Measurements from ENCODE around the gene TMEM238L.

The TMEM238L gene

DNA sequence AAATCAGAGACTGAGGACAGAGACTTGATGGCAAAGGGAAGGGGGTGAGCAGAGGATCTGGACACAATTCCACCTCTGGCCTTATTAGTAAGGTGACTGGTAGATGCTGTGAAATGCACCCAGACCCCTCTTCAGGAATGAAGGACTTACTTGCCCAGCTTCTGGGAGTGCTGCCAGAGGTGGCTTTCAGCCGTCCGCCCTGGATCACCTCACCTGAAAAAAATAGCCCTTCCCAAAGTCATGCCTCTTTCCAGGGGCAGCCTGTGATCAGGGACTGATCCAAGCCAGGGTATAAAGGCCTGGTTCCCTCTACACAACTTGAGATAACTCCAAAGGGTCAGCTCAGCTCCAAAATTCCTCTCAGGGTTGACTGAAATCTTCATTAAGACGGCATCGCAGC is 53.7 kb downstream of the TMEM238L start:
- H3K4me3 ChIP-seq (ENCODE audit: low read depth, low read length), result no peak overlapping the region
- TF ChIP-seq, protein P1, sequence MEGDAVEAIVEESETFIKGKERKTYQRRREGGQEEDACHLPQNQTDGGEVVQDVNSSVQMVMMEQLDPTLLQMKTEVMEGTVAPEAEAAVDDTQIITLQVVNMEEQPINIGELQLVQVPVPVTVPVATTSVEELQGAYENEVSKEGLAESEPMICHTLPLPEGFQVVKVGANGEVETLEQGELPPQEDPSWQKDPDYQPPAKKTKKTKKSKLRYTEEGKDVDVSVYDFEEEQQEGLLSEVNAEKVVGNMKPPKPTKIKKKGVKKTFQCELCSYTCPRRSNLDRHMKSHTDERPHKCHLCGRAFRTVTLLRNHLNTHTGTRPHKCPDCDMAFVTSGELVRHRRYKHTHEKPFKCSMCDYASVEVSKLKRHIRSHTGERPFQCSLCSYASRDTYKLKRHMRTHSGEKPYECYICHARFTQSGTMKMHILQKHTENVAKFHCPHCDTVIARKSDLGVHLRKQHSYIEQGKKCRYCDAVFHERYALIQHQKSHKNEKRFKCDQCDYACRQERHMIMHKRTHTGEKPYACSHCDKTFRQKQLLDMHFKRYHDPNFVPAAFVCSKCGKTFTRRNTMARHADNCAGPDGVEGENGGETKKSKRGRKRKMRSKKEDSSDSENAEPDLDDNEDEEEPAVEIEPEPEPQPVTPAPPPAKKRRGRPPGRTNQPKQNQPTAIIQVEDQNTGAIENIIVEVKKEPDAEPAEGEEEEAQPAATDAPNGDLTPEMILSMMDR (IDR thresholded peaks at IDR 0.05; ENCODE audit: borderline replicate concordance, insufficient read depth, low read depth, low read length), result no peak

DNA sequence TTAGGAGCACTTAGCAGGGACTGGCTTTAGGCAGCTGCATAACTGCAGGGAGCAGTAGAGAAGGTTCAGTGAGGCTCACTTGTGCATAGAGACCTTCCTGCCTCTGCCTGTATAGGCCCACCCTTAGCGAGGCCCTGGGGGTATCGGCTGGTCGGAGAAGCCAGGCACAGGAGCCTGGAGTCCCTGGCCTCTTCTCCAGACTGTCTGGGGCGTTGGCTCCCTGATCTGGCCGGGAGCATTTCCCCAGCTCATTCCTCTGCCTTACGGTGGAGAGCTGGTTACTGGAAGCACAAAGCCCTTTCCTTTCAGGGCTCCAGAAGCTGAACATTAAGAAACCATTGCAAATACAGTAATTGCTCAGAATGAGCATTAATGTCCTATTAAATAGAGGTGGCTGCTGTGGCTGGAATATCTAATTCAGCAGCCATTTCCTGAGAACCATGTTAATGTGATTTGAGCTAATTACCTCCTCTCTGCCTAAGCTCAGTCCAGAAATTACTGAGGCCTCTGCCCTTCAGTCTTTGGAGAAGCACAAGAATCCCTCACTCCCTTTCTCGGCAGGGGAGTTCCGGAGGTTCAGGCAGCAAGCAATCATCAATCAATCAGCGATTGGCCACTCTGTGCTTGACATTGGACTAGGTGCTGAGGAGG is 55.2 kb downstream of the TMEM238L start:
- no peak overlapping the region for H3K4me3 ChIP-seq (ENCODE audit: low read depth, low read length)
- TF ChIP-seq, protein P1 (IDR thresholded peaks at IDR 0.05; ENCODE audit: borderline replicate concordance, insufficient read depth, low read depth, low read length), result no peak

DNA sequence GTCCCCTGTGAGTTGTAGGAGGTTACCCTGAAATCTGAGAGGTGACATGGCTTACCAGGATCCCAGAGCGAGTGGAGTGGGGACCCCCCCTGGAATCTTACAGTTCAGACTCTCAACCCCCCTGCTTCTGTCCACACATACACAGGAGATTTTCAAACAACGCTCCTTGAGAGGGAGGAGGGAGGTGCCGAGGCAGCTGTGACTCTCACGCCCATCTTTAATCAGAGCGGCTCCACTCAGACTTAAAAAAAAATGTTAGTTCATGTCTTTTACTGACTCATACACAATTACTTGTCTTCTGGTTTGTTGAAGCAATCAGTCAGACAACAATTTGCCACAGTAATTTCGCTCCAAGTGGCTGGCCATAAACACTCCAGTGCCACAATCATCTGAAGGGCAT is 58.7 kb downstream of the TMEM238L start:
- H3K4me3 ChIP-seq (ENCODE audit: low read depth, low read length), result no peak overlapping the region
- TF ChIP-seq, protein P1 (IDR thresholded peaks at IDR 0.05; ENCODE audit: borderline replicate concordance, insufficient read depth, low read depth, low read length), result no peak
